Measurements from ENCODE around the gene THRB.
"Not testable (repeated sequence)": the region's sequence is repeated elsewhere in the genome, so short reads cannot be mapped to it uniquely, and the experiment has no call there.

The THRB gene

DNA sequence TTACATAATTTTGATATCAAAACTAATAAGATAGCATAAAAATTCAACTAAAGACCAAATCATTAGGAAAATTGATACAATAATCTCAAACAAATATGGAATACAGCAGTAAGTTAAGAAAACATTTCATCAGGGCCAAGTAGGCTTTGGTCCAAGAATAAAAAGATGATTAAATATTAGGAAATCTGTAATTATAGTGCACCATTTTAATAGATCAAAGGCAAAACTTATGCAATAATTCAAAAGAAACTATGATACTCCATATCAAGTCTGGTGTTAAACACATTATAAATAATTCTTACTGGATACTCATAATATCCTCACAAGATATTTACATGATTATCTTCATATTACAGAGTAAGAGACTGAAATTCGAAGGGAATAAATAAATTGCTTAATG is 51.2 kb downstream of the THRB start:
- no peak for DNase-seq

DNA sequence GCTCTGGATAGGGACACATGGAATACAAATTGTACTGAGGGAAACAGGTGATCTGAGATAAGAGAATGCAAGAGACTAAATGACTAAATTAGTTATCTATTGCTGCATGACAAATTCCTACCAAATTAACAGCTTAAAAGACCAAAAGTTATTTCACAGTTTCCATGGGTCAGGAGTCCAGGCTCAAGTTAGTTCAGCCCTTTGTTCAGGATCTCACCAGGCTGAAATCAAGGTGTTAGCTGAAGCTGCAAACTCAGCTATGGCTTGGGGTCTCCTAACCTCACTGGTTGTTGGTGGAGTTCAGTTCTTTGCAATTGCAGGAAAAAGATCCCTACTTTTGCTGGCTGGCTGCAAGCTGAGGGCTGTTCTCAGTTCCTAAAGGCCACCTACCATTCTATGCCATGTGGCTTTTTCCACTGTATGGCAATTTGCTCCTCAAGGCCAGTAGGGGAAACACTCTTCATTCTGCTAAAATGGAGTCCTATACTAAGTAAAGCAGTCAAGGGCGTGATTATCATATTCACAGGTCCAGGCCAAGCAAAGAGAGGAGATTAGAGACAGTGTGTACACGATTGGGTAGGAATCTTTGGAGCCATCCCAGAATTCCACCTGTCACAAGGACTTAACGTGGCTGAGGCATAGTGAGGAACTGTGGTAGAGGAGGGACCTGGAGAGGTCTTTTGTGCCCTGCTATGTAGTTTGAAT is 53.7 kb downstream of the THRB start:
- DNase-seq = no peak

DNA sequence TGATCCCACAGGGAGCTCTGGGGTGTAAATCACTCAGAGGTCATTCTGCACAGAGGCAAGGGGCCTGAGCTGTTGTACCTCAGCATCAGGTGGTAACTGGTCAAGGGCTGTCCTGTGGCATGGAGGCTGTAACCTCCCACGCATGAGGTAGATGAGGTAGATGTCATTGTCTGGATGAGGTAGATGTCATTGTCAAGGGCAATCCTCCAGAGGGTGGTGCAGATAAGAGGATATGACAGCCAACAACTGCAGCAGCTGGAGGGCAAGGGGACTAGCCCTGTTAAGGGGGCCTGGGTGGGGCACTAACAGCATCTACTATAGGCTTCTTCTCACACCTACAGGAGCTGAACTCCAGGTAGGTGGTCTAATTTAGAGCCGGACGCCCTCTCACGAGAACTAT is 55.6 kb downstream of the THRB start:
- no peak for DNase-seq

DNA sequence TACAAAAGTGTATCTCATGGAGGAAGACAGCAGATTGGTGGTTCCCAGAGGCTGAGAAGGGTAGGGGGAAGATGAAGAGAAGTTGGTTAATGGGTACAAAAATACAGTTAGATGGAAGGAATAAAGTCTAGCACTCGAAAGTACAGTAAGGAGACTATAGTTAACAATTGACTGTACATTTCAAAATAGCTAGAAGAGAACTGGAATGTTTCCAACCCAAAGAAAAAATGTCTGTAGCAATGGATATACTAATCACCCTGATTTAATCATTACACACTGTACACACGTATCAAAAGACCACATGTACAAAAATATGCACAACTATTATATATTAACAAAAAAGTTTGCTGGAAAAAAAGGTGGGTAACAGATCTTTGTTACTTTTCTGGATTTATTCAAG is 57.3 kb downstream of the THRB start:
- DNase-seq = no peak

DNA sequence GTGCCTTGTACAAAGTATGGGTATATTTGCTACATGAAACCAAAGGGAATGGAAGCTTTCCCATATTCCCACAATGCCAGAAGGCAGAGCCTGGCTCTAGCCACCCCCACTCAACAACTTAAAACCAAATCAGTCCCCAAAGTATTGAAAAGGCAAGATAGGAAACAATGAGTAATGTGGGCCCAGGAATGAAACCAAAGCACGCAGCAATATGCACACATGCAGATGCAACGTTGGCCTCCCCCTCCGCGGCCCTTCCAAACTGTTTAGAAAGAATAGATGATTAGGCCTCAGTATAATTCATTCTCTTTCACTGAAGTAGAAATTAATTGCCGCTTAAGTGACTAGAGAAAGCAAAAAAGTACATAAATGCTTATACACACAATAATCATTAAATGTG is 59.1 kb downstream of the THRB start:
- DNase-seq = no peak

DNA sequence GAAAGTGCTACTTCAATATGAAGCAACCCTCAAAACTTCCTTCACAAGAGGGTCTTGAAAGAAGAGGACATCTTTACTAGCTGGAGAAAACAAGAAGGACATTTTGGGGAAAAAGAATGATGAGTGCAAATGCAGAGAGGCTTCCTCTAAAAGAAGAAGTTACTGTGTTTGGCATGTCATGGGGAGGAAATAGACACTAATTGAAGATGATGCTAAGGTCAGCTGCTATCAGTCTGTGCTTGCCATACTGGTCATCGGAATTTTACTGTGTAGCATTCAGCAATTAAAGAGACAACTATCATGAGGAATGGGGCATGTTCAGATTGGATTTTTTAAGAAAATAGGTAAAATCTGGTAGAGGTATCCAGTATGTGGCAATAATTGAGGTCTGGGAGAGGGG is 60.0 kb downstream of the THRB start:
- DNase-seq = no peak

DNA sequence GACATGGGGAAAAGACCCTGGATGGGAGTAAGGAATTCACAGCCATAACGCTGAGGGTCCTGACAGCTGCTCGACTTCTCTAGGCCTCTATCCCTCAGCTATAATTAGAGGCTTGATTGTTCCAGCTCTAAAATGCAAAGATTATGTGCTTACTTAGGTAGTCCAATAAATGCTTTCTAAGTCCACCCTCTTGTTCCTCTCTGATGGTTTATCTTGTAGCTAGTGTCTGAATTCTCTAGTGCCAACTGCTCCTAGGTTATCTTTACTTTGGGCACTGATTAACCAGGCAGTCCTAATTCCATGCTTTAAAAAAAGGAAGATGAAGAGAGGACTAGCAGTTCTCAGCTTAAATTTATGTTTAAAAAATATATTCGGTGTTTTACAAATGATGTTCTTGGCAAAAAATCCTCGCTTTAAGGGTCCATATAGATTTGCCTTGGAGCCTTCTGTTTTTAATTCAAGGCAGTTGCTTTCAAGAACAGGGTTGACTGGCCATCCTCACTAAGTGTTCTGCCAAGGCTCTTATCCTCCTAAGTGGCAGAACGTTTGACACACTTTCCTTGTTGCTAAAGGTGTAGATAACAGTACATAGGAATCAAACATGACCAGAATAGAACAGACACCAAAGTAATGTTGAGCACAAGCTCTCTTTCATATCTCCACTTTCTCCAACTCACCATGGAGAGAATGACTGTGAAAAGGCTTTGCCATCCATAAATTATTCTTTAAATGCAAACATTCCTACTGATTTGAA is 60.6 kb downstream of the THRB start:
- no peak for DNase-seq

DNA sequence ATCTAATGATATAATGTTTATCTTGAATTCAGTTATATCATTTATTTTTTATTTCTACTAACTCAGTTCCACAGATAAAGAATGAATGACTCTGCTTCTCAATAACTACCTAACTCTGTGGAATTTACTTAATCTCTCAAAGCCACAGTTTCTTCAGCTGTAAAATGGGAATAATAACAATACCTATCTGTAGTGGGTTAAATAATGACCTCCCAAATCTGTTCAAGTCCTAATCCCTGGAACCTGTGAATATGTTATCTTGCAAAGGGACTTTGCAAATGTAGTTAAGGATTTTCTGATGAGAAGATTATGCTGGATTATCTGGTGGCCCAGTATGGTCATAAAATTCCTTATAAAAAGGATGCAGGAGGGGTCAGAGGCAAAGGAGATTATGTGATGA is 61.7 kb downstream of the THRB start:
- DNase-seq = no peak

DNA sequence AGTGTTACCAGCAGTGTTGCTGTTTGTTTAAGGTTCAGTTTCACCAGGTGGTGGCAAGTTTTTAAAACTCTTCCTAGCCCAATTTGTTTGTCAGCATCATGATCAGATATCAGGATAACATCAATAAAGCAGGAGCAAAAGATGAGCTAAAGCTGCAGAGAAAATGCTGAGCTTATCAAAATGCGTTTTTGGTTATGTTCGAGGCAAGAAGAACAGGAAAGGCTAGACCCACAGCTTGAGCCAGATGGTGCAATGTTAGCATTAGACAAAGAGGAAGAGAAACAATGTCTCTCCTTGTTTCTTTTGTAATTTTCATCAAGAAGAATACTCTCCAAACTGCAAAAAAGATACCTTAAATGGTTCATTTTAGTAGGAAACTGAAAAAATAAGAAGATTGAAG is 66.2 kb downstream of the THRB start:
- DNase-seq = no peak

DNA sequence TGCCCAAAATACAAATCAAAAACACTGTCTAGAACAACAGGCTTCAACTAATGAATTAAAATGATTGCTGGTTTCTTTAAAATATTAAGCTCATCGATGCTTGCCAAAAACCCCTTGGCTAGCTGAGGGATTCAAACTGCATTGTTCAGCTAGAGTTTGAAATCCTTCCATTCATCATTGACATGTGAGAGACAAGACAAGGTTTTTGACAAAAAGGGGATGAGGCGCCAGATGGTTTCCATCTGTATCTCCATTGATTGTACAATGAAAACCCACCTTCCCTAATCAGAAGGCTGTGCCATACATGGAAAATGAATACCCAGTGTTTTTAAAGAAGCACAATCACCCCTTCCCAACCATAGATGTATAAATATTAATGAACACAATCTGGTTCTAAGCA is 67.8 kb downstream of the THRB start:
- no peak for DNase-seq

DNA sequence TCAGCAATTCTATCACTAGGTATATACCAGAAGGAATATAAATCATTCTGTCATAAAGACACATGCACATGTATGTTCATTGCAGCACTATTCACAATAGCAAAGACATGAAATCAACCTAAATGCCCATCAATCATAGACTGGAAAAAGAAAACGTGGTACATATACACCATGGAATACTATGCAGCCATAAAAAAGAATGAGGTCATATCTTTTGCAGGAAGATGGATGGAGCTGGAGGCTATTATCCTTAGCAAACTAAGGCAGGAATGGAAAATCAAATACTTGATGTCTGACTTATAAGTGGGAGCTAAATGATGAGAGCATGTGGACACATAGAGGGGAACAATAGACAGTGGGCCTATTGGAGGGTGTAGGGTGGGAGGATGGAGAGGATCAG is 73.8 kb downstream of the THRB start:
- DNase-seq = not testable (repeated sequence)

DNA sequence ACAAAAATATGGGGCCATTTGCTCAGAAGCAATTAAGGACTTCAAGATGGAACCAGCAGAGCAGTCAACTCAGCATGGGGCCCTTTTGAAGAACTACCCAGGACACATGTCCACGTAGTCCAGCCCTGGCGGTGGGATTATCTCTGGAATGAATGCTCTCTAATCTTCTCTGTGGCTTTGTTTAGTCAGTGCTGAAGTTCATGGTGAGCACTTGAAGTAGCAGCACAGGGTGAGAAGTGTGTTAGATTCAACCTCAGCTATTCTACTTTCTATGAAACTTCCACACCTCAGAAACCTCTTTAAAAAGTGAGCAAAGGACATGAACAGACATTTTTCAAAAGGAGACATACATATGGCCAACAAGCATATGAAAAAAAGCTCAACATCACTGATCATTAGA is 74.4 kb downstream of the THRB start:
- no peak for DNase-seq

DNA sequence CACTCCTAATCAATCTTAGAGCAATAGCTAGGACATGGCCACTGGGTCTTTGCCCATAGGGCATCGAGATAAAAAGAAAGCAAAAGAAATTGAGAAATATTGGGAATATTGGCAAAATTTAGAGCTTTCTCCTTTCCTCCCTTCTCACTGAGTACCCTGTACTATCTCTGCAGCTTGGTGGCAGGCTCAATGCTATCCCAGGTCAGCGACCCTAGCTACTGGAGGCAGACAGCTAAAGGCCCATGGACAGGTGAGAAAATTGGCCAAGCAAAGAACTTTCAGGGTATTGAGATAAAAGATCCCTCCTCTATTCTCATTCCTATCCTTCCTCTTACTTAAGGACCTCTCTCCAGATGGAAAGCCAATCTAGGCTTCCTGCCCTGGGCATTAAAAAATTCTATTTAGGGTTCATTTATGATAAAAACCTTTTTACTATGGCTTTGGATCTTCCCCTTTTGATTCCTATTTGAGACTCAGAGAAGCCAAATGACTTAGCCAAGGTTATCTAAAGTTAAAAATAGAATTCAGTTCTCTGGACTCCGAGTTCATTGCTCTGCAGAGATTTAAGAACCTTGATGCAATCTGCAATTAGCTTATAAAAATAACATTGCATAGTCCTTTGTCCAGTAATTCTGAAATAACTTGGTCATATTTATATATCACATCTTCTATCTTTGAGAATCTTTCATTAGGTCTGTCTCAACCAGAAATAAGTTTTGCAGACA is 75.4 kb downstream of the THRB start:
- no peak for DNase-seq

DNA sequence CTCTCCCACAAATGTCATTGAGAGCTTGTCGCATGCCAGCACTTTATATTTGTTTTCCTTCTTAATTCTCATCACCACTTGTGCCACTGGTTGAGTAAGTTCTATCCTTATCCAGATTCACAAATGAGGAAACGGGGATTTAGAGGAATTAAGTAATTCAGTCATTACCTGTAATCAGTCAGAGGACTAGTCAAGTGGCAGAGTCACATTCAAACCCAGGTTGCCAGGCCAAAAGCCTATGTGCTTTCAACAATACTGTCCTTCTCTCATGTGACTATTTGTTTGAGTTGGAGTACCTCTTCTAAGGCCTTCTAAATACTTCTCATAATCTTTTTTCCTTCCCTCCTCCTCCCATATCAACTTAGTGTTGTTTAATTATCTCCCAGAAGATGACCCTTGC is 76.9 kb downstream of the THRB start:
- no peak for DNase-seq

DNA sequence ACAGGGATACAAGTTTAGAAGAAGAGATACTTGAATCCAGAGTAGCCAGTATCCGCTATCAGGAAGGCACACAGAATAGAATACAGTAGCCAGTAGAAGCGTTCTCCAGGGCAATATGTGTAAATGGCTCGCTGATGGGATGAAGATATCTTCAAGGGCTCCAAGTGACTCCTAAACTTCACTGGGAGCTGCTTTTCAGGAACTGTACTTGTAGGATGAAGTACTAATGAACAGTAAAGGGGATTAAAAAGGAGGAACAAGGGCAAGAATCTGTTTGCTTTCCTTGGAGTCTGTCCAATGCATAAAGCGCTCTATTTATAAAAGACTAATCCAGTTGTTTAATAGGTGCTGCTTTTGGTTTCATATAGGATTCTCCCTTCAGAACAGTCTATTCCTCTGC is 78.4 kb downstream of the THRB start:
- DNase-seq = no peak

DNA sequence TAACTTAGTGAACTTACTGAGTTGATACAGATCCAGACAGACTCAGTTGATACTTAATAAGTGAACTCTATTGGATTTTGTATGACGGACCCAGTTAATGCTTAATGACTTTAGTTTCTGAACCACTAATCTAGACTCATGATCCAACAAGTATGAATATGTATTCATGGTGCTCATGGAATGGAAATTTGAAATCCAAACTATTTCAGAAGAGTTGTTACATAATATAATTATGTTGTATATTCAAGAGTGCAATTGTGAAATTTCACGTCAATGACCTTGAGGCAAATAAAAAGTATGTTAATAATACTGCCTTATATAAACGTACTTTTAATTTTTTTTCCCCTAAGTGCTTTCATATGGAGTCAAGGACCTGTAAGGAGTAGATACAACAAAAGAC is 78.8 kb downstream of the THRB start:
- DNase-seq = no peak

DNA sequence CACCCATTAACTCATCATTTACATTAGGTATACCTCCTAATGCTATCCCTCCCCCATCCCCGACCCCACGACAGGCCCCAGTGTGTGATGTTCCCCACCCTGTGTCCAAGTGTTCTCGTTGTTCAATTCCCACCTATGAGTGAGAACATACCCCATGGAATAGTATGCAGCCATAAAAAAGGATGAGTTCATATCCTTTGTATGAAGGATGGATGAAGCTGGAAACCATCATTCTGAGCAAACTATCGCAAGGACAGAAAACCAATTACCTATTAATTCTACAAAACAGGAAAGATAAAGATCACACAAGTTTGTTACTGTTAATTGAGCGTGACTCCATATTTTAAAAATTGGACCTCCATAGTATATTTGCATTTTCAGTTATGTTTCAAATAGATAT is 81.0 kb downstream of the THRB start:
- not testable (repeated sequence) for DNase-seq

DNA sequence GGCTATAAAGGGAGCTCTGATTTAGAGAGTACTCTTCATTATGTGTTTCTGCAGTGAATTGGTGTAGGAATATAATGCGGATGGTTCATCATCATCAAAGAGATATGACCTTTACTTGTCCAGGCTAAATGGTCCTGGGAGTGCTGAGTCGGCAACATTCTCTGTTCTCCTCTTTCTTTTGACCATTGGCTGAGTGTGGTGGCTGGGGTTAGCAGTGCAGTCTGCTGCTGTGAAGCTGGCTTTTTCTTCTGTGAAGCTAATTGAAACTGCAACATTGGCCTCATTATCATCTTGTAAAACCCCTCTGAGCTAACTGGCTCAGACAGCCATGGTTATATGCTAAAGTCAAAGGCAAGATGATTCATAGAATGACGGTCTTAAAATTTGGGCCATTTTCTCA is 83.8 kb downstream of the THRB start:
- DNase-seq = no peak

DNA sequence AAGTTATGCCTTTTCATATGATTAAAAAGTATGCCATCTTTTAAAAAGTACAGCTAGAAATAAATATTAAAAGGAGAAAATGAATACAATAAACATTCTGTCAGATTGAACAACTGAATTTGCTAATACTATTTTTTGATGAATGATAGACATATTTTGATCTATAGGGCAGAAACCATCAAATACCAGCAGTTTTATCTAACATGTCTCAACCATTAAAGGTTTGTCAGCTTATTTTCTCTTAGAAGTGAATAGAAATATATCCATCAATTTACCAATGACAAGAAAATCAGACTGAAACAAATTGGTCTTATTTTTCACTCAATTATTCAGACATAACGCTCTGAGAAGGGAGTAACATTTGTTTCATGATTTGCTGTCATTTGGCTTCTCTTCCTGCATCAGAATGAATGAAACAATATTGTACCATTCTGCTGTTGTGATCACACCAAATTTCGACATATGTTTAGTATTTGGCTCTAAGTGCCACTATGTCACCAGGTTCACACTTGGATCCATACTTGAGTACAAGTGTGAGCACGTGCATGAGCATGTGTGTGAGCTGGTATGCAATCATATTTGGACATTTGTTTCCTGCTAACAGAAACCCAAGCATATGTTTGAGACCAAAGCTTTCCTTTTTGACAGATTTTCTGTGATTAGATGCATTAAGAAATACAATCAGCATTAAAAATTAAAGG is 86.5 kb downstream of the THRB start:
- DNase-seq = no peak

DNA sequence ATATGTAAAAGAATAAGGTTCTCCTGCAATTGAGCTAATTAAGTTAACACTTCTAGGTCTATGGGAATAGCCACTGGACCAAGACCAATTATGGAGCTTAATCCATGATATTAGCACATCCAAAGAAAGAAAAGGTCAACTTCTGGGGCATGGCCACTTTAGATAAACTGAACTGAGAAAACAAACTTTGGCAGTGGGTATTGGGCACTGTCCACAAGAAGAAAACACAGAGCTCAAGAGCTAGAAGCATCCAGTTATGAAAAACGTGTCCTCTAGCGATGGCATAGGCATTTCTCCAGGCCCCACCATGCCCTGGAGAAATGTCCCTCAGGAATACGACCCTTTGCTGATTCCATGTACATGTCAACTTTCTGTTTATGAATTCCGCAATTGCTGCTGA is 87.8 kb downstream of the THRB start:
- DNase-seq = no peak

DNA sequence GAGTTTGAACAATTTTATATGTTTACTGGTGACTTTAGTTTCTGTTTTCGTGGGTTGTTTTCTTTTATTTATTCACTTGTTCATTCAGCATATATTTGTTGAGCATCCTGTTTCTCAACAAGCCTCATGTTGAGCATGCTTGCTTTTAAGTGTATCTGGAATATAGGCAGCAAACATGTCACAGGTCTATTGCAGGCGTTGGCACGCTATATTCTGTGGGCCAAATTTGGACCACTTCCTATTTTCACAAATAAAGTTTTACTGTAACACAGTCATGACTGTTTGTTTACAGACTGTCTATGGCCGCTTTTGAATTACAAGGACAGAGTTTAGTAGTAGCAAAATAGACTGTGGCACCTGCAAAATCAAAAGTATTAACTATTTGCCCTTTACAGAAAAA is 89.6 kb downstream of the THRB start:
- DNase-seq = no peak

DNA sequence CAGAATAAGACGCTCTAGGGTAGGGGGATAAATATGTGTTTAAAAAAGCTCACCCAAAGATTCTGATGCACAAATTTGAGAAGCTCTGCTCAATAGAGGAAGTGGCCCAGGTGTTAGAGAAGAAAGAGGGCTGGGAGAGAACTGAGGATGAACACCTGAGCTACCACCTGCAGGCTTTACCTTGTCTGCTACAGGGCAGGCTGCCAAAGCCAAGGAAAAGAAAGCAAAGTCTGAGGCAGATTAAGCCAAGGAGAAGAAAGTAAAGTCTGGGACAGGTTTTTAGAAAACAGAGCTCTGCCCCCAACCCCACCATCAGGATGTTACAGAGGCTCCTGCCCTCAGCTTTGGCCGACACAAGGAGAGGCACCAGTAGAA is 92.9 kb downstream of the THRB start:
- no peak for DNase-seq

DNA sequence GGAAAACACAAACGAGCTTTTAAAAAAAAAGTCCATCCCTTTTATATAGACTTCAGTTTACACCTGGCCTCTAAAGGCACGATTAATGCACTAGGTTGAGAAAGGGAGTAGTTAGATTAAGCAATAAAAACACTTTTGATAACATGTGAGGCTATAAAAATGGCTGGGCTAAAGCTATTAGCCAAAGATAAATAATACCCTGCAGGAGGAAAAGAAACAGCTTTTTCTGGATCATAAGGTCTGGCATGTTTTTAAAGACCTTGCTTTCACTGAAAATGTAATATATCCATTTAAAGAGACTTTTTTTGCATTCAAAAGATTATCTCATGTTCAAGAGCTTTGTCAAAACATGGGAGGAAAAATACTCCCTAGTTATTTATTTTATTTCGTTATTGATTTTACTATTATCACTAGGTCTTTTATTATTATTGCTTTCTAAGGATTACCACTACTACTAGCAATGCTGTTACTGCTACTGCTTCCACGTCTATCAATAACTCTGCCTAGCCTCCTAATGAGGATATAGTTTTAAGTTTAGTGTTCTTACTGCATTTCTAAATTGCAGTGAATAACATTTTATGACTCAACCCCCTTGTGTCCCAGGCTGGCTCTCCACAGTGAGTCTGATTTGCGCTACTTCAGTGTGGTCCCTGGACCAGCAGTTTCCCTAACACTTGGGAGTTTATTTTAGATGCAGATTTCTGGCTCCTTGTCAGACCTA is 93.4 kb downstream of the THRB start:
- DNase-seq = peak; percentile 91
